GM21737 (cell line): Measurements from ENCODE around the gene GAS6.

Source experiments
- ATAC-seq: cut with Tn5 transposase; IDR thresholded peaks from one replicate; pipeline ENCODE4 v1.9.1; 2021; ENCODE audit warnings: mild to moderate bottlenecking, moderate library complexity; ENCODE audit not compliant: unreplicated experiment

The GAS6 gene

GRCh38 chr13:113822956-113823744 lies 40.7 kb downstream of the GAS6 start:
- ATAC-seq: no peak

- ATAC-seq: no peak
These were observed 41.6 kb downstream of the GAS6 start for GRCh38 chr13:113822266-113822665.

GRCh38 chr13:113821847-113822246 lies 42.0 kb downstream of the GAS6 start:
- ATAC-seq: no peak

- ATAC-seq: no peak
These were observed 42.8 kb downstream of the GAS6 start for GRCh38 chr13:113820813-113821651.

GRCh38 chr13:113819731-113820715 lies 43.9 kb downstream of the GAS6 start:
- no peak for ATAC-seq

- no peak for ATAC-seq
These were observed 44.5 kb downstream of the GAS6 start for GRCh38 chr13:113819341-113819730.

GRCh38 chr13:113818700-113819295 lies 45.1 kb downstream of the GAS6 start:
- ATAC-seq: no peak

GRCh38 chr13:113817860-113818691 lies 45.8 kb downstream of the GAS6 start:
- no peak for ATAC-seq

- ATAC-seq: no peak
These were observed 46.7 kb downstream of the GAS6 start for GRCh38 chr13:113816946-113817859.

- no peak for ATAC-seq
These were observed 47.5 kb downstream of the GAS6 start for GRCh38 chr13:113816254-113816929.

GRCh38 chr13:113815151-113816058 lies 48.5 kb downstream of the GAS6 start:
- ATAC-seq: no peak

- no peak for ATAC-seq
These were observed 49.4 kb downstream of the GAS6 start for GRCh38 chr13:113814435-113814821.

GRCh38 chr13:113813749-113814434 lies 50.0 kb downstream of the GAS6 start:
- no peak for ATAC-seq

GRCh38 chr13:113813070-113813748 lies 50.7 kb downstream of the GAS6 start:
- ATAC-seq: no peak

GRCh38 chr13:113812178-113813040 lies 51.5 kb downstream of the GAS6 start:
- no peak for ATAC-seq
